NK-92 treated with Interleukin-12 subunit alpha and Interleukin-12 subunit beta, amount 100 ng/mL, for 24 hours (cell line): ENCODE data around the gene CFHR2.

Source experiments
- DNase-seq: peaks from one replicate; lab custom pipeline; 2025; lab: John Stamatoyannopoulos, UW

CFHR2 gene

DNA sequence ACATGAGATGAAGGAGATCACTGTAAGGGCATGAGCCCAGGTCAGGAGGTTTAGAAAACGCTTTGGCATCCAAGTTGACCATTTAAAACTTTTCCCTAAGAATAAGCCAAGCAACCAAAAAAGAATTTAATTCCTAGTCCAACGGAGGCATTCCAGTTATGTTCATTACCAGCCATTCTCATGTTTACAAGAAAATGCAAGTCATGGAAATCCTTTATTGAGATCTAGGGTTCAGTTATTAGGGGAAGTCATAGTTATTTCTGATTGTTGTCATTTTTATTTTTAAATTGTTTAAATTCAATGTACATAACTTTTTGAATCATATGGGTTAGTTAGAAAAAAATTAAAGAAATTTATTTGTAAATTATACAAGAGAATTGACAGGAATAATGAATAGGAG, 58.3 kb downstream of the CFHR2 start:
- DNase-seq: no peak

DNA sequence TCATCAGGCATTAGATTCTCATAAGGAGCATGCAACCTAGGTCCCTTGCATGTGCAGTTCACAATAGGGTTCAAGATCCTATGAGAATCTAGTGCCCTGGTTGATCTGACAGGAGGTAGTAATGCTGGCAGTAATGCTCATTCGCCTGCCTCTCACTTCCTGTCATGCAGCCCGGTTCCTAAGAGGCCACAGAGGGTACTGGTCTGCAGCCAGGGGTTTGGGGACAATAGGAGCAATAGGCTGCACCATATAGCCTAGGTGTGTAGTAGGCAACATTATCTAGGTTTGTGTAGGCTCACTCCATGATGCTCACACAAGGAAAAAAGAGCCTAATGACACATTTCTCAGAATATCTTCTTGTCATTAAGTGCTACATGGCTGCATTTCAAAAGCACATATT, 59.6 kb downstream of the CFHR2 start:
- DNase-seq: no peak

DNA sequence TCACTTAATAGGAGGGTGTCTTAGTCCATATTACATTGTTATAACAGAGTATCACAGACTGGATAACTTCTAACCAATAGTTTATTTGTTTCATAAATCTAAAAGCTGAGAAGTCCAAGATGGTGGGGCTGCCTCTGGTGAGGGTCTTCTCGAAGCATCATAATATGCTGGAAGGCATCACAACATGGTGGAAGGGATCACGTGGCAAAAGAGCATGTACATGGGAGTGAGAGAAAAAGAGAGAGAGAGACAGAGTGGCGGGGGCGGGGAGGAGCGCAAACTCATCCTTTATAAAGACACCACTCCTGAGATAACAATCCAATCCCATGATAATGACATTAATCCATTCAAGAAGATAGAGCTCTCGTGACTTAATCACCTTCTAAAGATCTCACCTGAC, 65.3 kb downstream of the CFHR2 start:
- no peak for DNase-seq
